Pancreas (tissue), 10 donors: Measurements from ENCODE around the gene MMS19. TPM values are rescaled to one million over a fixed set of nuclear protein-coding genes. Genes with fewer than 3 reads are reported as not detected.

Source experiments
- ATAC-seq, 4 donors: fragments of 200-7000 bp; cut with Tn5 transposase; one replicate each; pipeline versions ENCODE4 v1.8.0 to v1.9.1; 2020; ENCODE audit warnings: mild to moderate bottlenecking in 4 of 4, moderate library complexity in 4 of 4
- DNase-seq, 6 donors: peaks; one replicate each; pipeline ENCODE4 v3.0.0-alpha.2; 2020
- FAIRE-seq: peaks from 2 replicates; lab custom pipeline; 2012; peaks lifted over from hg19 to GRCh38; lab: Jason Lieb, UNC
- H3K27ac ChIP-seq, 4 donors: fragments of 200-600 bp; sonication (generic); 1 replicate in 3 of 4; 2 replicates in 1 of 4; pipeline versions ENCODE4 v1.5.0 to v1.8.0; 2020
- H3K27me3 ChIP-seq, 4 donors: fragments of 200-600 bp; one replicate each; pipeline ENCODE4 v1.8.0; 2021
- H3K36me3 ChIP-seq, 3 donors: fragments of 200-600 bp; sonication (generic) in 1 of 3; one replicate each; pipeline versions ENCODE4 v1.5.0 to v1.8.0; 2020 to 2021
- H3K4me1 ChIP-seq, 3 donors: fragments of 200-600 bp; one replicate each; pipeline ENCODE4 v1.8.0; 2021
- H3K4me3 ChIP-seq, 4 donors: fragments of 200-600 bp; sonication (generic) in 2 of 4; one replicate each; pipeline versions ENCODE4 v1.5.0 to v1.8.0; 2020 to 2021
- H3K9me3 ChIP-seq, 4 donors: fragments of 200-600 bp; one replicate each; pipeline ENCODE4 v1.8.0; 2021
- WGBS, 2 donors: extraction: QIAGEN DNeasy Blood & Tissue Kit; methylation state at CpG; one replicate each; pipeline ENCODE4 v1.1.7; 2013; 5-methylcytosine and 5-hydroxymethylcytosine counted together
- intact Hi-C, 3 donors: fragments of 100-400 bp; cut with DNase I; formaldehyde crosslinking; loops; one replicate each; pipeline versions ENCODE4 v1.11.1 to v1.14.2; 2022
- polyA plus RNA-seq, 2 donors: library from polyadenylated mRNA; stranded (reverse); fragments of 200-250 nt; gene quantifications; one replicate each; pipeline ENCODE4 v1.2.3, GENCODE V29; 2013
- total RNA-seq, 6 donors: library from RNA; stranded (reverse); fragmentation: NEBNext Ultra II Directional in 4 of 6; extraction: Animal tissue kit (Norgen Biotek cat#: 25700) in 4 of 6; gene quantifications; one replicate each; pipeline versions ENCODE4 v1.2.1 to v1.2.4, GENCODE V29; 2021 to 2023
- TF ChIP-seq, protein P1 (sequence below), 4 donors: fragments of 200-600 bp; sonication (generic) in 3 of 4; IDR thresholded peaks; one replicate each; pipeline versions ENCODE4 v1.5.0 to v1.8.0; 2021; ENCODE audit warnings: antibody characterized with exemption in 4 of 4
- donor health status: healthy with polysubstance abuse.
- donor health status: DM: no; HTN: no; CAD: no; lungs with moderate emphysema.
- donor health status: DM: no; HTN: no; CAD: no.
- donor health status: control.
- donor health status: control.
- donor health status: Bipolar disorder and iron deficiency.
- donor health status: DM: yes; HTN: yes; CAD: no.
- donor health status: DM: no; HTN: no; CAD: no.
- donor health status: DM: no; HTN: no; CAD: no.
- donor health status: DM: yes; HTN: yes; CAD: no.

The MMS19 gene, protein sequence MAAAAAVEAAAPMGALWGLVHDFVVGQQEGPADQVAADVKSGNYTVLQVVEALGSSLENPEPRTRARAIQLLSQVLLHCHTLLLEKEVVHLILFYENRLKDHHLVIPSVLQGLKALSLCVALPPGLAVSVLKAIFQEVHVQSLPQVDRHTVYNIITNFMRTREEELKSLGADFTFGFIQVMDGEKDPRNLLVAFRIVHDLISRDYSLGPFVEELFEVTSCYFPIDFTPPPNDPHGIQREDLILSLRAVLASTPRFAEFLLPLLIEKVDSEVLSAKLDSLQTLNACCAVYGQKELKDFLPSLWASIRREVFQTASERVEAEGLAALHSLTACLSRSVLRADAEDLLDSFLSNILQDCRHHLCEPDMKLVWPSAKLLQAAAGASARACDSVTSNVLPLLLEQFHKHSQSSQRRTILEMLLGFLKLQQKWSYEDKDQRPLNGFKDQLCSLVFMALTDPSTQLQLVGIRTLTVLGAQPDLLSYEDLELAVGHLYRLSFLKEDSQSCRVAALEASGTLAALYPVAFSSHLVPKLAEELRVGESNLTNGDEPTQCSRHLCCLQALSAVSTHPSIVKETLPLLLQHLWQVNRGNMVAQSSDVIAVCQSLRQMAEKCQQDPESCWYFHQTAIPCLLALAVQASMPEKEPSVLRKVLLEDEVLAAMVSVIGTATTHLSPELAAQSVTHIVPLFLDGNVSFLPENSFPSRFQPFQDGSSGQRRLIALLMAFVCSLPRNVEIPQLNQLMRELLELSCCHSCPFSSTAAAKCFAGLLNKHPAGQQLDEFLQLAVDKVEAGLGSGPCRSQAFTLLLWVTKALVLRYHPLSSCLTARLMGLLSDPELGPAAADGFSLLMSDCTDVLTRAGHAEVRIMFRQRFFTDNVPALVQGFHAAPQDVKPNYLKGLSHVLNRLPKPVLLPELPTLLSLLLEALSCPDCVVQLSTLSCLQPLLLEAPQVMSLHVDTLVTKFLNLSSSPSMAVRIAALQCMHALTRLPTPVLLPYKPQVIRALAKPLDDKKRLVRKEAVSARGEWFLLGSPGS
- total RNA-seq (10 to 100 TPM; 18.0 to 33.3 (median 22.3) TPM), polyA plus RNA-seq (10 to 100 TPM; 40.2 to 65.7 TPM)

DNA sequence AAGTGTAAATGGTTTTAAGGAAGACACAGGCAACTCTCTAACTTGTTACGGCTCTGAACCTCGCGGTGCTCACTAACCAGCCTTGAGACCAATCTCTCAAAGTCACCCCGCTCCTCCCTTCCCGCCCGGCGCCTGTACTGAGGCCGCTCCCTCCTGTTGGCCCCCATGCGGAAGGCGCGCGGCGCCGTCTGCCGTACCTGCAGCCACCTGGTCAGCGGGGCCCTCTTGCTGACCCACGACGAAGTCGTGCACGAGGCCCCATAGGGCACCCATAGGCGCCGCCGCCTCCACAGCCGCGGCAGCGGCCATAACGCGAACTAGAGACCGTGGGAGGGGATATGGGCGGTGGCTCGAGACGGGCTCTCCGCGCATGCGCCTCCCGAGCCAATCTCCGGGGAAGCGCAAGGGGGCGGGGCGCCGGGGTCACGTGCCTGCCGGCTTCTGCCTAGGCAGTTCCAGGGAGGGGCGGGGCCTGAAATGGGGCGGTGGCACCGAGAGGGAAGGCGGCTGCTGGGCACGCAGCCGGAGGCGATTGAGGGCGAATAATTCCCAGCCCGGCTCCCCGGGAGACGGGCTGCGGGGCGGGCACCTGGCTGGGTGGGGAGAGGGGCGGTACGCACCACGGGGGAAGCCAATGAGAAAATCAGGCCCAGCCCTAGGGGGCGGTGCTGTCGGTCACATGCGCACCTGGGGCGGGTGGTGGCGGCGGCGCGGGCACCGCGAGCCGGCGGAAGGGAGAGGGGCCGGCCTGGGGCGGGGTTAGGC is at the start of gene MMS19:
TSS of gene MMS19 (minus strand) at position 347 of the 765 bp plus-strand sequence. CDS start at position 309, 38 bp downstream.
- Histone ChIP-seq H3K36me3 (no peaks in the 10 kb centered on the region), H3K9me3 (no peaks in the 10 kb centered on the region), H3K4me1 (peaks cover 4 to 22% (median 19%) of the 10 kb centered on the region in 3 donors), H3K27me3 (no peaks in the 10 kb centered on the region), H3K4me3 (peak within 1 kb of the TSS; percentile 56 to 97 (median 77)), H3K27ac (peak within 1 kb of the TSS; percentile 81 to 89 (median 86))
- ATAC-seq (peak; percentile 89 to 95 (median 92)), DNase-seq (peak; percentile 100), FAIRE-seq (no peak)
- TF ChIP-seq, protein P1, sequence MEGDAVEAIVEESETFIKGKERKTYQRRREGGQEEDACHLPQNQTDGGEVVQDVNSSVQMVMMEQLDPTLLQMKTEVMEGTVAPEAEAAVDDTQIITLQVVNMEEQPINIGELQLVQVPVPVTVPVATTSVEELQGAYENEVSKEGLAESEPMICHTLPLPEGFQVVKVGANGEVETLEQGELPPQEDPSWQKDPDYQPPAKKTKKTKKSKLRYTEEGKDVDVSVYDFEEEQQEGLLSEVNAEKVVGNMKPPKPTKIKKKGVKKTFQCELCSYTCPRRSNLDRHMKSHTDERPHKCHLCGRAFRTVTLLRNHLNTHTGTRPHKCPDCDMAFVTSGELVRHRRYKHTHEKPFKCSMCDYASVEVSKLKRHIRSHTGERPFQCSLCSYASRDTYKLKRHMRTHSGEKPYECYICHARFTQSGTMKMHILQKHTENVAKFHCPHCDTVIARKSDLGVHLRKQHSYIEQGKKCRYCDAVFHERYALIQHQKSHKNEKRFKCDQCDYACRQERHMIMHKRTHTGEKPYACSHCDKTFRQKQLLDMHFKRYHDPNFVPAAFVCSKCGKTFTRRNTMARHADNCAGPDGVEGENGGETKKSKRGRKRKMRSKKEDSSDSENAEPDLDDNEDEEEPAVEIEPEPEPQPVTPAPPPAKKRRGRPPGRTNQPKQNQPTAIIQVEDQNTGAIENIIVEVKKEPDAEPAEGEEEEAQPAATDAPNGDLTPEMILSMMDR (IDR thresholded peaks at IDR 0.05) = peak in 2 of 4 donors; percentile 8 to 11
- intact Hi-C loops = no loop called here
- 0 to 1% methylated on average over 56 to 73 of the region's 73 CpGs for WGBS, 2 donors

DNA sequence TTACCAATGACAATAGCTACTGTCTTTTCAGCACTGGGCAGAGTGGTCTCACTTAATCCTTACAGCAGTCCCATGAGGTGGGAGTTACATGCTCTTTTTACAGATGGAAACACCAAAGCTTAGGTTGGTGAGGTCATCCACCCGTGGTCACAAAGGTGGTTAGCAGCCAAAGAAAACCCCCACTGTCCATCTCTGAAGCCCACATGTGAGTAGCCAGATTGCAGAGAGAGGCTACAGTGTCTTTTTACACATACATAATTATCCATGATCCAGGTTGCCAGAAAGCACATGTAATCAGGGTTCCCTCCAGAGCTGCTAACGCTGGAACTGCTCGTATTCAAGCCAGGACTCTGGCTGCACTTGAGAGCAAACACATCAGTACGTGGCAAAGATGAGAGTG is 49.7 kb upstream of the MMS19 start:
- ATAC-seq (no peak), FAIRE-seq (no peak), DNase-seq (no peak)
- Histone ChIP-seq H3K4me3 (no peak overlapping the region), H3K27ac (no peak overlapping the region), H3K9me3 (no peaks in the 10 kb centered on the region), H3K4me1 (peaks cover 0 to under 1% (median 0%) of the 10 kb centered on the region in 3 donors), H3K27me3 (no peaks in the 10 kb centered on the region), H3K36me3 (no peaks in the 10 kb centered on the region)
- intact Hi-C loops = loop anchor here in 1 of 3 donors (10.0 kb wide), 1 partner anchor 93 kb away; no protein-coding TSS in a partner anchor
- whole genome bisulfite sequencing, 2 donors = 75 to 76% methylated on average over 4 of the region's 4 CpGs
- TF ChIP-seq, protein P1 (IDR thresholded peaks at IDR 0.05) = no peak

DNA sequence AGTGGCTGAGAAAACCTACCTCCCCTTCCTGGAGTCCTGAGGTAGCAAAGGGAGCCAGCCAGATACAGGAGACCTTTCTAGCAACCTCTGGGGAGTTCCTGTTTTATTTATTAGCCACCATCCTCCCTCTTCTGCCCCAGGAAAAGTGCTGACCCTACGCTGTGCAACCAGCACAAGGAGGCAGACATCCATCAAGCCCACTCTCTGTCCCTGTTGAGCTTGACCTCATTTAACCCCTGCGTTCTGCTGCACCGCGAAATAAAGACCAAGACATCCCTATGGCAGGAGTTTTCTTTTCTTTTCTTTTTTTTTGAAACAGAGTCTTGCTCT is 49.0 kb upstream of the MMS19 start:
- Histone ChIP-seq H3K4me1 (peaks cover 0 to 8% (median 0%) of the 10 kb centered on the region in 3 donors), H3K27me3 (no peaks in the 10 kb centered on the region), H3K27ac (no peak overlapping the region), H3K4me3 (no peak overlapping the region), H3K9me3 (no peaks in the 10 kb centered on the region), H3K36me3 (no peaks in the 10 kb centered on the region)
- DNase-seq = no peak
- 83% methylated on average over 4 of the region's 4 CpGs for WGBS, 2 donors
- no peak for ATAC-seq
- TF ChIP-seq, protein P1 (IDR thresholded peaks at IDR 0.05) = no peak
- intact Hi-C loops = loop anchor here in 1 of 3 donors (10.0 kb wide), 1 partner anchor 92 kb away; no protein-coding TSS in a partner anchor
- FAIRE-seq = no peak

DNA sequence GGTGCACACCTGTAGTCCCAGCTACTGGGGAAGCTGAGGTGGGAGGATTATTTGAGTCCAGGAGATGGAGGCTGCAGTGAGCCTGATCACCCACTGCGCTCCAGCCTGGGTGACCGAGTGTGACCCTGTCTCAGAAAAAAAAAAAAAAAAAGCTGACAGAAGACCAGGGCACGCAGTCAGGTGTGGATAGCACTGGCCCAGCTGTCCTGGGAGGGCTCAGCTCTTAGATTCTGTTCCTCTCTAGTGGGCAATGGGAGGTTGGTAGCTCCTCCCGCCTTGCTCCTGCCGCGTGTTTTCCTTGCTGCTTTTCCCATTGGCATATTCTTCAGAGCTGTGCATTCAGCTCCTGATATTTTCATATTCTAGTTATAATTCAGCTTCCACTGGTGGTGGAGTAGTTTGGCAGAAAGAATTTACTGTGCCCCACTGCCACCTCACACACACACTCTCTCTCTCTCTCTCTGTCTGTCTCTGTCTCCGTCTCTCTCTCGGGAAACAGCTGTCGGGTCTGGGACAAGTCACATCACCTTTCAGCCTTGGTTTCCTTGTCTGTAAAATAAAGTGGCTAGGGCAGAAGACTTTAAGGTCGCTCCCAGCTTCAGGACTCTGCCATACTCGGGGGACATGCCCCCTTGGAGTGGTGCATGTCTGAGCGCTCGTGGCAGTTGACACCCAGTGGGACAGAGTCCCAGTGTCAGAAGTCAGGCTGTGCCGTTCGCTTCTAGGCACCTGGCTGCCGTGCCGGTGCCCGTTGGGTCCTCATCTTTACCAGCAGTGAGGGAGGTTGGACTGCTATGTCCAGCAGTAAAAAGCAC is 48.4 kb upstream of the MMS19 start:
- no peak for ATAC-seq
- intact Hi-C loops = loop anchor here in 1 of 3 donors (10.0 kb wide), 1 partner anchor 92 kb away; no protein-coding TSS in a partner anchor
- H3K4me1 ChIP-seq = peaks cover 0 to 12% (median 0%) of the 10 kb centered on the region in 3 donors
- no peaks in the 10 kb centered on the region for H3K9me3 ChIP-seq
- peak in 1 of 6 donors; percentile 29 for DNase-seq
- H3K36me3 ChIP-seq = no peaks in the 10 kb centered on the region
- TF ChIP-seq, protein P1 (IDR thresholded peaks at IDR 0.05) = no peak
- no peaks in the 10 kb centered on the region for H3K27me3 ChIP-seq
- WGBS, 2 donors = 82 to 86% methylated on average over 18 of the region's 18 CpGs
- no peak overlapping the region for H3K27ac ChIP-seq
- no peak for FAIRE-seq
- no peak overlapping the region for H3K4me3 ChIP-seq
